WTC11 (cell line): ENCODE measurements around the gene ABCB6. TPM values are rescaled to one million over a fixed set of nuclear protein-coding genes. Genes with fewer than 3 reads are reported as not detected.

ENCODE experiments used
- ATAC-seq: fragments of 200-7000 bp; cut with Tn5 transposase; 2 replicates; pipeline ENCODE4 v1.10.0; 2021; ENCODE audit warnings: mild to moderate bottlenecking, moderate library complexity
- CTCF ChIA-PET: fragments of 300-600 bp; sonication (Branson Sonifier 250); formaldehyde crosslinking; loops from one replicate; lab custom pipeline; 2021; ENCODE audit warnings: antibody characterized with exemption; lab: Charles Lee
- POLR2A ChIA-PET: fragments of 350-600 bp; sonication (Branson Sonifier 250); formaldehyde crosslinking; loops from one replicate; lab custom pipeline; 2021; ENCODE audit warnings: antibody characterized with exemption; lab: Charles Lee
- DNase-seq: peaks from one replicate; pipeline ENCODE4 v3.0.0; 2021; ENCODE audit warnings: low spot score
- H3K27ac Mint-ChIP-seq: 2 replicates; pipeline ENCODE4 v1.8.0; 2021; ENCODE audit warnings: mixed read lengths
- H3K27me3 Mint-ChIP-seq: 2 replicates; pipeline ENCODE4 v1.8.0; 2021; ENCODE audit warnings: low read depth, mild to moderate bottlenecking, moderate library complexity, mixed read lengths
- H3K36me3 Mint-ChIP-seq: 2 replicates; pipeline ENCODE4 v1.8.0; 2021; ENCODE audit warnings: mixed read lengths
- H3K4me1 Mint-ChIP-seq: 2 replicates; pipeline ENCODE4 v1.8.0; 2022; ENCODE audit warnings: mixed read lengths
- H3K4me3 Mint-ChIP-seq: 2 replicates; pipeline ENCODE4 v1.8.0; 2021; ENCODE audit warnings: mild to moderate bottlenecking, moderate library complexity, mixed read lengths
- H3K9me3 Mint-ChIP-seq: 2 replicates; pipeline ENCODE4 v1.8.0; 2021; ENCODE audit warnings: mixed read lengths
- AFF4 ChIP-seq: sonication (generic); formaldehyde crosslinking; IDR thresholded peaks from 2 replicates; pipeline ENCODE4 v1.8.1; 2023; ENCODE audit warnings: mild to moderate bottlenecking, missing genetic modification reagents, borderline replicate concordance
- ATF1 ChIP-seq: sonication (generic); formaldehyde crosslinking; IDR thresholded peaks from 2 replicates; pipeline ENCODE4 v1.8.1; 2023; ENCODE audit warnings: mild to moderate bottlenecking, moderate library complexity, missing genetic modification reagents
- ATF2 ChIP-seq: sonication (generic); formaldehyde crosslinking; IDR thresholded peaks from 2 replicates; pipeline ENCODE4 v1.8.1; 2022; ENCODE audit warnings: low read depth, missing genetic modification reagents, borderline replicate concordance
- ATF3 ChIP-seq: sonication (generic); formaldehyde crosslinking; conservative IDR thresholded peaks from 2 replicates; pipeline ENCODE4 v1.8.1; 2022; ENCODE audit warnings: mild to moderate bottlenecking, missing genetic modification reagents
- CTCF ChIP-seq: fragments of 200-600 bp; IDR thresholded peaks from 2 replicates; pipeline ENCODE4 v1.8.0; 2022; ENCODE audit warnings: antibody characterized with exemption
- MLX ChIP-seq: sonication (generic); formaldehyde crosslinking; IDR thresholded peaks from 2 replicates; pipeline ENCODE4 v1.8.1; 2023; ENCODE audit warnings: mild to moderate bottlenecking, missing genetic modification reagents, moderate library complexity
- MYBL2 ChIP-seq: sonication (generic); formaldehyde crosslinking; IDR thresholded peaks from 2 replicates; pipeline ENCODE4 v1.8.1; 2023; ENCODE audit warnings: mild to moderate bottlenecking, moderate library complexity, missing genetic modification reagents
- NR3C1 ChIP-seq: sonication (generic); formaldehyde crosslinking; conservative IDR thresholded peaks from 2 replicates; pipeline ENCODE4 v1.8.1; 2023; ENCODE audit warnings: low read depth, mild to moderate bottlenecking, missing genetic modification reagents
- PREB ChIP-seq: sonication (generic); formaldehyde crosslinking; IDR thresholded peaks from 2 replicates; pipeline ENCODE4 v1.8.1; 2022; ENCODE audit warnings: mild to moderate bottlenecking, missing genetic modification reagents, moderate library complexity, borderline replicate concordance
- PRRX2 ChIP-seq: fragments of 250-450 bp; sonication (Bioruptor Pico); IDR thresholded peaks from 2 replicates; pipeline ENCODE4 v1.8.0; 2021; ENCODE audit warnings: mild to moderate bottlenecking
- SMAD3 ChIP-seq: sonication (generic); formaldehyde crosslinking; IDR thresholded peaks from 2 replicates; pipeline ENCODE4 v1.8.0; 2022; ENCODE audit warnings: missing genetic modification reagents, mild to moderate bottlenecking, borderline replicate concordance
- SMAD4 ChIP-seq: sonication (generic); formaldehyde crosslinking; IDR thresholded peaks from 2 replicates; pipeline ENCODE4 v1.8.0; 2022; ENCODE audit warnings: mild to moderate bottlenecking, missing genetic modification reagents
- TEAD4 ChIP-seq: sonication (generic); formaldehyde crosslinking; IDR thresholded peaks from 2 replicates; pipeline ENCODE4 v1.8.0; 2022; ENCODE audit warnings: mild to moderate bottlenecking, missing genetic modification reagents
- ZNF281 ChIP-seq: sonication (generic); formaldehyde crosslinking; IDR thresholded peaks from 2 replicates; pipeline ENCODE4 v1.8.0; 2023; ENCODE audit warnings: mild to moderate bottlenecking, missing genetic modification reagents
- ZNF396 ChIP-seq: fragments of 250-450 bp; sonication (Bioruptor Pico); IDR thresholded peaks from 2 replicates; pipeline ENCODE4 v1.8.0; 2021; ENCODE audit warnings: mild to moderate bottlenecking, moderate library complexity, borderline replicate concordance
- total RNA-seq: library from RNA; stranded (reverse); gene quantifications from 3 replicates; pipeline ENCODE4 v1.2.3, GENCODE V29; 2021
- TF ChIP-seq, protein P1 (sequence below): sonication (generic); formaldehyde crosslinking; IDR thresholded peaks from 2 replicates; pipeline ENCODE4 v1.8.1; 2022; ENCODE audit warnings: low read depth, mild to moderate bottlenecking, moderate library complexity, missing genetic modification reagents, borderline replicate concordance

Gene ABCB6
- total RNA-seq, 1 experiment from 2014 or later = 44.8 TPM

GRCh38 chr2:219169930-219170654 lies 48.7 kb downstream of the ABCB6 start, which contains the start of gene SLC23A3:
Gene SLC23A3, minus strand, starts transcription at chr2:219170029. Its CDS starts 45 bp downstream, at chr2:219169984.
- no peak for DNase-seq
- POLR2A ChIA-PET = no interaction called here
- Mint-ChIP-seq H3K4me1 (0 out of 2 replicates have a peak, but pooled peaks cover 3% of the 10 kb centered on the region), H3K9me3 (no peaks in the 10 kb centered on the region), H3K27me3 (no peaks in the 10 kb centered on the region), H3K36me3 (peaks cover 7% of the 10 kb centered on the region; the same call in 1 of the 2 replicates)
- TF ChIP-seq AFF4 (CRISPR knock-in tag) (no peak), ZNF396 (CRISPR knock-in tag) (no peak), PRRX2 (CRISPR knock-in tag) (no peak)
- TF ChIP-seq, all 79 proteins: peak for 0
- Mint-ChIP-seq H3K27ac (no peak within 1 kb of the TSS), H3K4me3 (no peak within 1 kb of the TSS)
- ATAC-seq = no peak
- CTCF ChIA-PET = interaction anchor here (1.6 to 4.0 kb wide), 4 partner anchors 37 to 168 kb away, joined by 3 to 15 read pairs (median 7); partner anchors contain the start of gene ZFAND2B

DNA sequence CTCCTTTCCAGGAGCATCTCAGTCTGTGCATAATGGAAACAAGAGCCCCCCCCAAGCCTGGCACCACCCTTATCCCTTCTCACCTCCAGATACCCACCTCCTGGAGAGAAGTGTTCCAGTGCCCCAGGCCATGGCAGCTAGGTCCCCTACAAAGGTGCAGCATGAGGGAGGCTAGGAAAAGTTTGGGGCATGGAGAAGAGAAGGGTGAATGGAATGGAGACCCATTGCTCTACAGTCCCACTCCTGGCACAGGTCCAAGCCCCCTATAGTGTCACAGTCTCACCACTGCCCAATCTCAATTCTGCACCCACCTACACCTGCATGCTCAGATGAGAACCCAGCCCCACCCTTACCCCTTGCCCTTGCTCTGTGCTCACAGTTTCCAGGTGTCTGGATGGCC lies 49.8 kb downstream of the ABCB6 start:
- CTCF ChIA-PET = interaction anchor here (4.0 kb wide), 1 partner anchor 126 kb away, joined by 15 read pairs; no protein-coding TSS in a partner anchor

More for the DNA sequence above, 49.8 kb downstream of the ABCB6 start:
- ATAC-seq (no peak), DNase-seq (no peak)
- Mint-ChIP-seq H3K4me3 (no peak overlapping the region), H3K27ac (no peak overlapping the region), H3K9me3 (no peaks in the 10 kb centered on the region), H3K36me3 (no peaks in the 10 kb centered on the region; the same call in 1 of the 2 replicates), H3K4me1 (0 out of 2 replicates have a peak, but pooled peaks cover 3% of the 10 kb centered on the region), H3K27me3 (no peaks in the 10 kb centered on the region; the same call in 1 of the 2 replicates)
- TF ChIP-seq ATF1 (CRISPR knock-in tag) = no peak
- no peak for TF ChIP-seq MLX
- no peak for TF ChIP-seq CTCF
- no peak for TF ChIP-seq MYBL2
- TF ChIP-seq ATF2 (CRISPR knock-in tag) = no peak
- no peak for TF ChIP-seq ZNF281 (CRISPR knock-in tag)
- TF ChIP-seq NR3C1 (CRISPR knock-in tag) = no peak
- no peak for TF ChIP-seq ATF3 (CRISPR knock-in tag)
- TF ChIP-seq SMAD3 (CRISPR knock-in tag) = no peak
- no peak for TF ChIP-seq TEAD4 (CRISPR knock-in tag)
- no peak for TF ChIP-seq SMAD4 (CRISPR knock-in tag)
- TF ChIP-seq PREB (CRISPR knock-in tag) = no peak
- TF ChIP-seq, protein P1, sequence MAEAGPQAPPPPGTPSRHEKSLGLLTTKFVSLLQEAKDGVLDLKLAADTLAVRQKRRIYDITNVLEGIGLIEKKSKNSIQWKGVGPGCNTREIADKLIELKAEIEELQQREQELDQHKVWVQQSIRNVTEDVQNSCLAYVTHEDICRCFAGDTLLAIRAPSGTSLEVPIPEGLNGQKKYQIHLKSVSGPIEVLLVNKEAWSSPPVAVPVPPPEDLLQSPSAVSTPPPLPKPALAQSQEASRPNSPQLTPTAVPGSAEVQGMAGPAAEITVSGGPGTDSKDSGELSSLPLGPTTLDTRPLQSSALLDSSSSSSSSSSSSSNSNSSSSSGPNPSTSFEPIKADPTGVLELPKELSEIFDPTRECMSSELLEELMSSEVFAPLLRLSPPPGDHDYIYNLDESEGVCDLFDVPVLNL (CRISPR knock-in tag) = no peak
- POLR2A ChIA-PET = no interaction called here
